Measurements from ENCODE around the gene CIDEC.
"Not testable (repeated sequence)": the region's sequence is repeated elsewhere in the genome, so short reads cannot be mapped to it uniquely, and the experiment has no call there.

DNA sequence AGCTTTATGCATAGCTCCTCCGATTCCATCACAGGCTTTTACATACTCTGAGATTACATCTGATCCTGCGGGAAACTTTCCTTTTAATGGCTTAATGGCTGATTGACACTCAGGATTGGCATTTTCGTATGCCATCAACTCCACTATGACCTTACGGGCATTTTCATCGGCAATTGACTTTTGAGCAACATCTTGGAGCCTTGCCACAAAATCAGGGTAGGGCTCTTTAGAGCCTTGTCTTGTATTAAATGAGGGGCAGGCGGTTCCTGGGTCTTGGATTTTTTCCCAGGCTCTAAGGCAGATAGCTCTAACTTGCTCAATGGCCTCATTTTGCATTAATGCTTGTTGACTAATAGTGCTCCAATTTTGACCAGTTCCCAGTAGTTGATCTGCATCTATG is 28.1 kb downstream of the CIDEC start:
- not testable (repeated sequence) for TF ChIP-seq EZH2 (IDR thresholded peaks at IDR 0.05); POLR2AphosphoS5 (IDR thresholded peaks at IDR 0.05; ENCODE audit: borderline replicate concordance, low read depth, low read length); FOXP2 (optimal IDR thresholded peaks at IDR 0.05; ENCODE audit: control extremely low read depth, extremely low read length, insufficient read depth)
